ENCODE results near the gene COL4A2. TPM values are rescaled to one million over a fixed set of nuclear protein-coding genes. Genes with fewer than 3 reads are reported as not detected.

The COL4A2 gene
- total RNA-seq, 6 experiments from 2014 or later = 8.4 to 65.8 (median 42.5) TPM

DNA sequence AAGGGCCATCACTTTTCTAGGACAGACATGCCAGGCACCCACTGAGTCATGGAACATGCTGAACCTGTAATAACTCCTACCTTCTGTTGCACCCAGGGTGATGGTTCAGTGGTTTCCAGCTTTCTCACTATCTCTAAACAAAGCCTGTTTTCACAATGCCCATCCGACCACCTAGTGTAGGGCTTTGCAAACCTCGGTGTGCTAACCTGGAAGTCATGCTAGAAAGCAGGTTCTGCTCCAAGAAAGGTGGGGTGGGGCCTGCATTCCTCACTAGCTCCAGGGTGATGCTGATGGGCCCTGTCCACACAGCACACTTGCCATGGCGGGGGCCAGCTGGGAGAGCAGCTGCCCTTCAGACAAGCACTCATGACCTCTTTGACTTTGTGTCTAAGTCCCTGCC is 43.4 kb downstream of the COL4A2 start:
- no peak overlapping the region for H3K27ac ChIP-seq
- intact Hi-C loops (cut with DNase I) = no loop called here
- no peaks in the 10 kb centered on the region for H3K27me3 ChIP-seq
- WGBS (ENCODE audit: insufficient coverage, low coverage, low lambda C conversion rate, missing lambda C conversion rate) = no CpG with 5 or more reads among the region's 3 CpGs
- no peak for TF ChIP-seq POLR2A (IDR thresholded peaks at IDR 0.05)
- TF ChIP-seq, protein P1, sequence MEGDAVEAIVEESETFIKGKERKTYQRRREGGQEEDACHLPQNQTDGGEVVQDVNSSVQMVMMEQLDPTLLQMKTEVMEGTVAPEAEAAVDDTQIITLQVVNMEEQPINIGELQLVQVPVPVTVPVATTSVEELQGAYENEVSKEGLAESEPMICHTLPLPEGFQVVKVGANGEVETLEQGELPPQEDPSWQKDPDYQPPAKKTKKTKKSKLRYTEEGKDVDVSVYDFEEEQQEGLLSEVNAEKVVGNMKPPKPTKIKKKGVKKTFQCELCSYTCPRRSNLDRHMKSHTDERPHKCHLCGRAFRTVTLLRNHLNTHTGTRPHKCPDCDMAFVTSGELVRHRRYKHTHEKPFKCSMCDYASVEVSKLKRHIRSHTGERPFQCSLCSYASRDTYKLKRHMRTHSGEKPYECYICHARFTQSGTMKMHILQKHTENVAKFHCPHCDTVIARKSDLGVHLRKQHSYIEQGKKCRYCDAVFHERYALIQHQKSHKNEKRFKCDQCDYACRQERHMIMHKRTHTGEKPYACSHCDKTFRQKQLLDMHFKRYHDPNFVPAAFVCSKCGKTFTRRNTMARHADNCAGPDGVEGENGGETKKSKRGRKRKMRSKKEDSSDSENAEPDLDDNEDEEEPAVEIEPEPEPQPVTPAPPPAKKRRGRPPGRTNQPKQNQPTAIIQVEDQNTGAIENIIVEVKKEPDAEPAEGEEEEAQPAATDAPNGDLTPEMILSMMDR (IDR thresholded peaks at IDR 0.05) = no peak
- no peaks in the 10 kb centered on the region for H3K4me1 ChIP-seq
- H3K36me3 ChIP-seq = no peaks in the 10 kb centered on the region
- ATAC-seq (no peak), DNase-seq (no peak)
- H3K4me3 ChIP-seq = no peak overlapping the region
- H3K9me3 ChIP-seq = no peaks in the 10 kb centered on the region

DNA sequence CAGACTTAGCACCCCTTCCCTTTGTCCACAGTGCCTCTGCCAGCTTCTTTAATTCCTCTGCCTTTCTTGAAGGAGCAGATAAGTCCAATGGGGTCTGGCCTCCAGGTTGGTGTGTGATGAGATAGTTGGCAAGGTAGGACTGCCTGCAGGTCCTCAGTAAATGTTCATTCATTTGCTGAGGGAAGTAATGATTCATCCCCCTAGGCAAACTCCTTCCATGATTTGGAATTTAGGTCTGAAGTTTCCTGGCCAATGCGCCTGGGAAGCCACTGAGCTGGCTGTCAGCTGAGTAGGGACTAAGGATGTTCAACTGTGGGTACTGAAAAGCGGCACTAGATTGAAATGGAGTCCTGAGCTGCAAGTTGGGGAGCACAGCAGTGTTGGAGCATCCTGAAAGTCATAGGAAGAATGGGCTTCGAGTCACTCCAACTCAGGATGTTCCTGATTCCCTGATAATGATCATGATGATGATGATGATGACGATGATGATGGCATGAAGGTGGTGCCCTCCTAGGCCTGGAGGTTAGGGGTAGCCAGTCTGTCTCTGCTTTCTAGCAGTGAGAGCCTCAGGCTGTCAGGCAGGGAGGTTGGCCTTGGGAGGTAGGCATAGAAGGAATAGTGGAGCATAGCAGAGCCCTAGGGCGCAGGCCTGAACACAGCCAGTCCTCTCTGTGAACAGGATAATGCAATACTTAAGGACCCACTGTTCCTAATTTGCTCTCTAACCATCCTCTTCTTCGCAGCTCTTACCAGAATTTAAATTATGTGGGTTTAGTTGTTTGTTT is 44.7 kb downstream of the COL4A2 start:
- intact Hi-C loops (cut with DNase I) = no loop called here
- H3K9me3 ChIP-seq = no peaks in the 10 kb centered on the region
- no peak overlapping the region for H3K4me3 ChIP-seq
- DNase-seq (no peak), ATAC-seq (no peak)
- TF ChIP-seq POLR2A (IDR thresholded peaks at IDR 0.05) = no peak
- TF ChIP-seq, protein P1 (IDR thresholded peaks at IDR 0.05) = no peak
- no peaks in the 10 kb centered on the region for H3K4me1 ChIP-seq
- H3K27me3 ChIP-seq = no peaks in the 10 kb centered on the region
- H3K36me3 ChIP-seq = no peaks in the 10 kb centered on the region
- H3K27ac ChIP-seq = no peak overlapping the region
- 78% methylated on average over 4 of the region's 6 CpGs for WGBS (ENCODE audit: insufficient coverage, low coverage, low lambda C conversion rate, missing lambda C conversion rate)

DNA sequence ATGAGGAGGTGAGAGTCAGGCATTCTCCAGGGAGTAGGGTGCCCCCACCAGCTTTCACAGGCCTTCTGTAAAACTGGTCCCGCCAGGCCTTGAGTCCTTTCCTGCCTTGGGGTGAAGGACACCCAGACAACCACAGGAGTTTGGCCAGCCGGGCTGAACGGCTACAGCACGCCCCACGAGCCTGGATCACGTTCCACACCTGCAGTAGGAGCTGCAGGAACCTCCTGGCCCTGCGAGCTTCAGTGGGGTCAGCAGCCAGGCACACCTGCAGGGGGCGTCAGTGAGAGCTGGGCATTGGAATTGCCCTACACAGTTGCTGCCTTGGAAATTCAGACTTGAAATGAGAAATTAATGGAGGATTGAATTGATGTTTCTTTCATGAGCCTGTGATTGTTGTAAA is 45.7 kb downstream of the COL4A2 start:
- intact Hi-C loops (cut with DNase I) = no loop called here
- ATAC-seq (no peak), DNase-seq (no peak)
- TF ChIP-seq, protein P1 (IDR thresholded peaks at IDR 0.05) = no peak
- TF ChIP-seq POLR2A (IDR thresholded peaks at IDR 0.05) = no peak
- H3K27me3 ChIP-seq = no peaks in the 10 kb centered on the region
- no CpG with 5 or more reads among the region's 8 CpGs for WGBS (ENCODE audit: insufficient coverage, low coverage, low lambda C conversion rate, missing lambda C conversion rate)
- no peak overlapping the region for H3K4me3 ChIP-seq
- H3K9me3 ChIP-seq = no peaks in the 10 kb centered on the region
- no peaks in the 10 kb centered on the region for H3K4me1 ChIP-seq
- no peak overlapping the region for H3K27ac ChIP-seq
- no peaks in the 10 kb centered on the region for H3K36me3 ChIP-seq

DNA sequence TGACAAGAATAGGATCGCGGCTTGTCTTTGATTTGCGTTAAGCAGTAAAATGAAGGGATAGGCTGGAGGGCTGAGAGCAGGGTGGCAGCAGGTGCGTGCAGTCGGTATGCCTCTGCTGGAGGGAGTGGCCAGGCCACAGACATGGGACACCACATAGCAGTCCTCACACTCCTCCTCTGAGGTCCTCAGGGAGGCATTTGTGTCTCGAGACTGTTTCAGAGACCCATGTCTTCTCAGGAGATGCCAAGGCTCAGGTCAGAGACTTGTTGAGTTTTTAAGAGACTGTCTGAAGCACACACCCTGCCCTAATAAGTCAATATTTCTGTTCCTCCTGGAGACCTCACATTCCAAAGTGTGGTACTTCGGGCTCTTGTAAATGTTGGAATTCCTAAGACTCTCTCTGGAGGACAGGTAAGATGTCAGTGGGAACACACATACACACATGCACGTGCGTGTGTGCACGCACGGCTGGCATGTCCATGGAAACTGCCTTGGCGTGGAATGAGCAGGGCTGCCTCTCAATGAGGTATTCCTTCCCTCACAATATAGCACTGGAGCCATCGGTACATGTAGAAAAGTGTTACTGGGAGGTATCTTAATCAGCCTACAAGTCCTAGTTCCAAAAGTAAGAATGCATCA is 46.4 kb downstream of the COL4A2 start:
- no peak for DNase-seq
- WGBS (ENCODE audit: insufficient coverage, low coverage, low lambda C conversion rate, missing lambda C conversion rate) = 84% methylated on average over 6 of the region's 13 CpGs
- no peaks in the 10 kb centered on the region for H3K9me3 ChIP-seq
- no peak overlapping the region for H3K4me3 ChIP-seq
- no peaks in the 10 kb centered on the region for H3K27me3 ChIP-seq
- intact Hi-C loops (cut with DNase I) = no loop called here
- TF ChIP-seq POLR2A (IDR thresholded peaks at IDR 0.05) = no peak
- TF ChIP-seq, protein P1 (IDR thresholded peaks at IDR 0.05) = no peak
- H3K4me1 ChIP-seq = no peaks in the 10 kb centered on the region
- no peak for ATAC-seq
- no peak overlapping the region for H3K27ac ChIP-seq
- no peaks in the 10 kb centered on the region for H3K36me3 ChIP-seq

All from right lobe of liver (tissue), 6 donors.